Liver (tissue), 9 donors: ENCODE measurements around the gene SLC4A7. TPM values are rescaled to one million over a fixed set of nuclear protein-coding genes. Genes with fewer than 3 reads are reported as not detected.

ENCODE experiments used
- DNase-seq: peaks from one replicate; pipeline ENCODE4 v3.0.0-alpha.2; 2017; ENCODE audit warnings: low spot score
- H3K27ac ChIP-seq, 2 donors: one replicate each; pipeline ENCODE4 v1.7.0; 2013; ENCODE audit warnings: inconsistent platforms in 2 of 2, low read length in 2 of 2, control low read depth in 1 of 2, low read depth in 1 of 2, mild to moderate bottlenecking in 1 of 2
- H3K27me3 ChIP-seq, 4 donors: one replicate each; pipeline versions ENCODE4 v1.6.1 to v1.7.0; 2013; ENCODE audit warnings: low read length in 3 of 4, inconsistent platforms in 1 of 4, mild to moderate bottlenecking in 1 of 4, moderate library complexity in 1 of 4; ENCODE audit not compliant: control insufficient read depth in 4 of 4, insufficient read depth in 4 of 4
- H3K36me3 ChIP-seq, 4 donors: one replicate each; pipeline versions ENCODE4 v1.6.1 to v1.7.0; 2013; ENCODE audit warnings: low read length in 3 of 4, mild to moderate bottlenecking in 3 of 4, low read depth in 1 of 4, moderate library complexity in 1 of 4; ENCODE audit not compliant: control insufficient read depth in 4 of 4, insufficient read depth in 3 of 4
- H3K4me1 ChIP-seq, 4 donors: one replicate each; pipeline versions ENCODE4 v1.6.1 to v1.7.0; 2013; ENCODE audit warnings: low read length in 3 of 4, mild to moderate bottlenecking in 3 of 4, moderate library complexity in 1 of 4; ENCODE audit not compliant: control insufficient read depth in 4 of 4, insufficient read depth in 4 of 4
- H3K4me3 ChIP-seq, 3 donors: one replicate each; pipeline versions ENCODE4 v1.6.1 to v1.7.0; 2013; ENCODE audit warnings: low read length in 3 of 3, control low read depth in 1 of 3, low read depth in 1 of 3, mild to moderate bottlenecking in 1 of 3
- H3K9ac ChIP-seq, 2 donors: one replicate each; pipeline ENCODE4 v1.7.0; 2013; ENCODE audit warnings: low read length in 2 of 2, mild to moderate bottlenecking in 2 of 2, moderate library complexity in 2 of 2, control low read depth in 1 of 2, low read depth in 1 of 2
- H3K9me3 ChIP-seq, 4 donors: one replicate each; pipeline versions ENCODE4 v1.6.1 to v1.7.0; 2013; ENCODE audit warnings: low read length in 3 of 4; ENCODE audit not compliant: control insufficient read depth in 4 of 4
- ATF3 ChIP-seq: IDR thresholded peaks from 2 replicates; pipeline ENCODE4 v1.6.1; 2016; ENCODE audit warnings: antibody characterized with exemption
- CTCF ChIP-seq: fragments of 150-350 bp; IDR thresholded peaks from 2 replicates; pipeline ENCODE4 v1.5.1; 2017; ENCODE audit warnings: improper control_type of control experiment, low read depth, low read length; ENCODE audit not compliant: missing input control
- EGR1 ChIP-seq, 2 donors: IDR thresholded peaks; 2 replicates each; pipeline ENCODE4 v1.6.1; 2016 to 2018; ENCODE audit warnings: antibody characterized with exemption in 2 of 2, low read depth in 2 of 2
- FOXA1 ChIP-seq: IDR thresholded peaks from 2 replicates; pipeline ENCODE4 v1.6.1; 2016; ENCODE audit warnings: antibody characterized with exemption
- FOXA2 ChIP-seq: IDR thresholded peaks from 2 replicates; pipeline ENCODE4 v1.6.1; 2016; ENCODE audit warnings: antibody characterized with exemption
- GABPA ChIP-seq, 2 donors: IDR thresholded peaks in 1 of 2; conservative IDR thresholded peaks in 1 of 2; 2 replicates each; pipeline ENCODE4 v1.6.1; 2016; ENCODE audit warnings: antibody characterized with exemption in 2 of 2, mild to moderate bottlenecking in 1 of 2, moderate library complexity in 1 of 2
- HNF4A ChIP-seq, 2 donors: conservative IDR thresholded peaks; 2 replicates each; pipeline ENCODE4 v1.6.1; 2016; ENCODE audit warnings: antibody characterized with exemption in 2 of 2, mild to moderate bottlenecking in 2 of 2
- HNF4G ChIP-seq: IDR thresholded peaks from 2 replicates; pipeline ENCODE4 v1.6.1; 2016; ENCODE audit warnings: antibody characterized with exemption
- JUND ChIP-seq, 2 donors: IDR thresholded peaks; 2 replicates each; pipeline ENCODE4 v1.6.1; 2016; ENCODE audit warnings: antibody characterized with exemption in 2 of 2
- MAX ChIP-seq: IDR thresholded peaks from 2 replicates; pipeline ENCODE4 v1.6.1; 2016; ENCODE audit warnings: antibody characterized with exemption
- NR2F2 ChIP-seq: IDR thresholded peaks from 2 replicates; pipeline ENCODE4 v1.6.1; 2016; ENCODE audit warnings: antibody characterized with exemption
- RAD21 ChIP-seq, 2 donors: IDR thresholded peaks; 2 replicates each; pipeline ENCODE4 v1.6.1; 2016; ENCODE audit warnings: antibody characterized with exemption in 2 of 2, mild to moderate bottlenecking in 2 of 2
- REST ChIP-seq: IDR thresholded peaks from 2 replicates; pipeline ENCODE4 v1.6.1; 2016; ENCODE audit warnings: antibody characterized with exemption, mild to moderate bottlenecking
- RXRA ChIP-seq, 2 donors: IDR thresholded peaks; 2 replicates each; pipeline ENCODE4 v1.6.1; 2017 to 2018; ENCODE audit warnings: antibody characterized with exemption in 2 of 2, mild to moderate bottlenecking in 1 of 2
- SP1 ChIP-seq: IDR thresholded peaks from 2 replicates; pipeline ENCODE4 v1.6.1; 2018; ENCODE audit warnings: antibody characterized with exemption, mild to moderate bottlenecking
- TAF1 ChIP-seq: conservative IDR thresholded peaks from 2 replicates; pipeline ENCODE4 v1.6.1; 2016; ENCODE audit warnings: antibody characterized with exemption, mild to moderate bottlenecking
- YY1 ChIP-seq: IDR thresholded peaks from 2 replicates; pipeline ENCODE4 v1.6.1; 2016; ENCODE audit warnings: antibody characterized with exemption, mild to moderate bottlenecking
- ZBTB33 ChIP-seq: IDR thresholded peaks from 2 replicates; pipeline ENCODE4 v1.6.1; 2016; ENCODE audit warnings: antibody characterized with exemption
- WGBS: extraction: QIAGEN DNeasy Blood & Tissue Kit; methylation state at CpG from one replicate; pipeline ENCODE4 v1.1.7; 2013; 5-methylcytosine and 5-hydroxymethylcytosine counted together
- polyA plus RNA-seq, 2 donors: library from polyadenylated mRNA; stranded (reverse) in 1 of 2; unstranded in 1 of 2; fragments of 200-250 nt in 1 of 2; fragments of >200 nt in 1 of 2; fragmentation: Nextera tagmentation in 1 of 2; extraction: Ambion mirVana in 1 of 2; gene quantifications; one replicate each; pipeline versions ENCODE4 v1.2.1 to v1.2.3, GENCODE V29; 2013 to 2015
- total RNA-seq, 2 donors: library from RNA; depleted of rRNA; stranded (reverse); fragments of >200 nt; gene quantifications; one replicate each; pipeline ENCODE4 v1.2.3, GENCODE V29; 2014
- donor health status: healthy.
- donor health status: healthy.
- donor health status: healthy.
- donor health status: healthy.
- donor health status: healthy.

The SLC4A7 gene
- total and polyA plus RNA-seq, 4 donors, result 0.76 to 9.8 (median 4.1) TPM

GRCh38 chr3:27360113-27361078 lies 123.8 kb downstream of the SLC4A7 start:
- TF ChIP-seq SP1 (peak; percentile 83), YY1 (peak; percentile 64), HNF4G (peak; percentile 57), JUND (IDR thresholded peaks at IDR 0.05) (peak; percentile 66 to 67), NR2F2 (peak; percentile 75), FOXA2 (peak; percentile 100), GABPA (IDR thresholded peaks at IDR 0.05 in 1 of 2, conservative IDR thresholded peaks at IDR 0.05 in 1 of 2) (no peak), TAF1 (no peak), FOXA1 (peak; percentile 97), ATF3 (peak; percentile 68), HNF4A (conservative IDR thresholded peaks at IDR 0.05) (peak; percentile 93 to 95), ZBTB33 (peak; percentile 65), CTCF (no peak), RAD21 (IDR thresholded peaks at IDR 0.05) (peak; percentile 19 to 40), MAX (peak; percentile 60), RXRA (IDR thresholded peaks at IDR 0.05) (peak; percentile 76 to 80), REST (peak; percentile 51), EGR1 (IDR thresholded peaks at IDR 0.05; ENCODE audit: low read depth in 2 of 2) (no peak)
- DNase-seq, result no peak
- Histone ChIP-seq H3K27ac (peak overlapping the region; percentile 49 to 66), H3K9me3 (no peaks in the 10 kb centered on the region), H3K36me3 (no peaks in the 10 kb centered on the region), H3K9ac (peak overlapping the region in 1 of 2 donors; percentile 12), H3K4me1 (peaks cover 5 to 27% (median 21%) of the 10 kb centered on the region in 4 donors), H3K4me3 (no peak overlapping the region), H3K27me3 (no peaks in the 10 kb centered on the region)
- WGBS, result 34% methylated on average over 7 of the region's 7 CpGs
